IMR-90 (cell line): ENCODE data around the gene KCNQ1. TPM values are rescaled to one million over a fixed set of nuclear protein-coding genes. Genes with fewer than 3 reads are reported as not detected.

Source experiments
- ATAC-seq: fragments of 200-7000 bp; cut with Tn5 transposase; 2 replicates; pipeline ENCODE4 v1.9.1; 2020; ENCODE audit warnings: low read depth, mild to moderate bottlenecking, moderate library complexity
- BruUV-seq: library from RNA; stranded (reverse); fragments of 400-500 nt; replicated peaks from 2 replicates; lab custom pipeline; 2021; lab: Mats Ljungman, UMichigan
- CTCF ChIA-PET: fragments of 300-600 bp; formaldehyde crosslinking; extraction: SDS; loops from one replicate; lab custom pipeline; 2021; ENCODE audit warnings: antibody characterized with exemption; lab: Yijun Ruan, JAX
- POLR2A ChIA-PET: fragments of 300-600 bp; sonication (Branson Sonifier 250); formaldehyde crosslinking; loops from one replicate; lab custom pipeline; 2022; ENCODE audit warnings: antibody characterized with exemption; ENCODE audit not compliant: unreplicated experiment; lab: Charles Lee
- DNase-seq: peaks from one replicate; pipeline ENCODE4 v3.0.0; 2013
- H2AFZ ChIP-seq: replicated peaks from 2 replicates; pipeline ENCODE3; 2013; ENCODE audit warnings: low read length, mild to moderate bottlenecking; ENCODE audit not compliant: poor library complexity
- H2AK5ac ChIP-seq: 2 replicates; pipeline ENCODE4 v1.6.1; 2013; ENCODE audit warnings: low read depth, low read length, inconsistent platforms
- H2AK9ac ChIP-seq: replicated peaks from 2 replicates; pipeline ENCODE3; 2013; ENCODE audit warnings: mild to moderate bottlenecking, low read depth, low read length, moderate library complexity; ENCODE audit not compliant: poor library complexity
- H2BK120ac ChIP-seq: 2 replicates; pipeline ENCODE4 v1.6.1; 2013; ENCODE audit warnings: low read depth, low read length, inconsistent platforms
- H2BK15ac ChIP-seq: 3 replicates; pipeline ENCODE4 v1.6.1; 2013; ENCODE audit warnings: low read depth, low read length, inconsistent platforms
- H2BK20ac ChIP-seq: 2 replicates; pipeline ENCODE4 v1.6.1; 2013; ENCODE audit warnings: low read depth, mild to moderate bottlenecking, inconsistent platforms, low read length, moderate library complexity
- H2BK5ac ChIP-seq: 2 replicates; pipeline ENCODE4 v1.6.1; 2013; ENCODE audit warnings: mild to moderate bottlenecking, low read depth, low read length, inconsistent platforms; ENCODE audit not compliant: poor library complexity, severe bottlenecking
- H3K14ac ChIP-seq: replicated peaks from 2 replicates; pipeline ENCODE4 v1.6.1; 2013; ENCODE audit warnings: low read depth, low read length, inconsistent platforms
- H3K18ac ChIP-seq: 2 replicates; pipeline ENCODE4 v1.6.1; 2013; ENCODE audit warnings: low read depth, low read length, control low read depth
- H3K23ac ChIP-seq: 2 replicates; pipeline ENCODE4 v1.6.1; 2013; ENCODE audit warnings: low read depth, low read length, inconsistent platforms
- H3K27ac ChIP-seq: 2 replicates; pipeline ENCODE4 v1.5.1; 2013; ENCODE audit warnings: mild to moderate bottlenecking, control low read depth, low read length; ENCODE audit not compliant: insufficient read depth
- H3K27me3 ChIP-seq: 2 replicates; pipeline ENCODE4 v1.6.1; 2013; ENCODE audit warnings: low read length; ENCODE audit not compliant: control insufficient read depth, insufficient read depth
- H3K36me3 ChIP-seq: 2 replicates; pipeline ENCODE4 v1.6.1; 2013; ENCODE audit warnings: low read length, mixed read lengths; ENCODE audit not compliant: control insufficient read depth, insufficient read depth
- H3K4ac ChIP-seq: 2 replicates; pipeline ENCODE4 v1.6.1; 2013; ENCODE audit warnings: low read depth, low read length, inconsistent platforms
- H3K4me1 ChIP-seq: 2 replicates; pipeline ENCODE4 v1.6.1; 2013; ENCODE audit warnings: low read length, mixed read lengths; ENCODE audit not compliant: control insufficient read depth, insufficient read depth
- H3K4me2 ChIP-seq: 2 replicates; pipeline ENCODE4 v1.6.1; 2013; ENCODE audit warnings: low read depth, mild to moderate bottlenecking, control low read depth, low read length, moderate library complexity
- H3K4me3 ChIP-seq: 2 replicates; pipeline ENCODE4 v1.5.1; 2013; ENCODE audit warnings: low read depth, mild to moderate bottlenecking, control low read depth, low read length, moderate library complexity; ENCODE audit not compliant: insufficient read depth
- H3K56ac ChIP-seq: 2 replicates; pipeline ENCODE4 v1.6.1; 2013; ENCODE audit warnings: low read length, inconsistent platforms; ENCODE audit not compliant: insufficient read depth; ENCODE audit errors: extremely low read depth
- H3K79me1 ChIP-seq, 2 experiments: 2 replicates each; pipeline ENCODE4 v1.6.1; 2013; ENCODE audit warnings: low read length in 2 of 2, inconsistent platforms in 1 of 2, low read depth in 1 of 2
- H3K9ac ChIP-seq: 2 replicates; pipeline ENCODE4 v1.6.1; 2013; ENCODE audit warnings: low read depth, low read length, control low read depth
- H3K9me1 ChIP-seq: 2 replicates; pipeline ENCODE4 v1.6.1; 2013; ENCODE audit warnings: low read length, inconsistent platforms; ENCODE audit not compliant: insufficient read depth
- H3K9me3 ChIP-seq: 2 replicates; pipeline ENCODE4 v1.6.1; 2013; ENCODE audit warnings: low read length; ENCODE audit not compliant: control insufficient read depth, insufficient read depth
- H4K20me1 ChIP-seq: 2 replicates; pipeline ENCODE4 v1.6.1; 2013; ENCODE audit warnings: low read length, inconsistent platforms; ENCODE audit not compliant: insufficient read depth
- H4K5ac ChIP-seq: 2 replicates; pipeline ENCODE4 v1.6.1; 2013; ENCODE audit warnings: mild to moderate bottlenecking, low read depth, low read length, control low read depth
- H4K8ac ChIP-seq, 2 experiments: 2 replicates each; pipeline ENCODE4 v1.6.1; 2013; ENCODE audit warnings: low read depth in 2 of 2, low read length in 2 of 2, control low read depth in 1 of 2, inconsistent platforms in 1 of 2
- H4K91ac ChIP-seq: 2 replicates; pipeline ENCODE4 v1.6.1; 2013; ENCODE audit warnings: low read depth, low read length, inconsistent platforms; ENCODE audit not compliant: insufficient read depth
- CHD1 ChIP-seq: IDR thresholded peaks from 2 replicates; pipeline ENCODE4 v1.6.1; 2012; ENCODE audit warnings: low read depth, low read length, improper control_type of control experiment
- FOS ChIP-seq: fragments of 150-350 bp; IDR thresholded peaks from 2 replicates; pipeline ENCODE4 v1.6.1; 2016; ENCODE audit warnings: low read depth, low read length
- MAZ ChIP-seq: IDR thresholded peaks from 2 replicates; pipeline ENCODE4 v1.6.1; 2012; ENCODE audit warnings: low read depth, mild to moderate bottlenecking, low read length, improper control_type of control experiment, moderate library complexity, borderline replicate concordance
- MXI1 ChIP-seq: IDR thresholded peaks from 2 replicates; pipeline ENCODE4 v1.6.1; 2012; ENCODE audit warnings: low read depth, mild to moderate bottlenecking, low read length, moderate library complexity, borderline replicate concordance
- RCOR1 ChIP-seq: IDR thresholded peaks from 2 replicates; pipeline ENCODE4 v1.6.1; 2012; ENCODE audit warnings: mild to moderate bottlenecking, low read length, improper control_type of control experiment; ENCODE audit not compliant: insufficient replicate concordance
- SMC3 ChIP-seq: fragments of 150-350 bp; IDR thresholded peaks from 2 replicates; pipeline ENCODE4 v1.6.1; 2016; ENCODE audit warnings: low read depth, mild to moderate bottlenecking, antibody characterized with exemption, low read length, moderate library complexity
- WGBS, 2 experiments: methylation state at CpG; one replicate each; pipeline versions ENCODE4 v1.1.5 to v1.1.7; 2013; ENCODE audit warnings: missing lambda C conversion rate in 2 of 2; ENCODE audit not compliant: insufficient read length in 1 of 2; ENCODE audit errors: extremely low coverage in 2 of 2; 5-methylcytosine and 5-hydroxymethylcytosine counted together
- dilution Hi-C: fragments of 300-500 bp; cut with HindIII; formaldehyde crosslinking; loops from one replicate; pipeline ENCODE4 v1.14.3; 2018; ENCODE audit warnings: low sequenced_read_pairs; ENCODE audit not compliant: unreplicated experiment
- in situ Hi-C: fragments of 300-500 bp; cut with MboI; formaldehyde crosslinking; loops from 3 replicates; pipeline ENCODE4 v1.14.3; 2019; ENCODE audit warnings: low sequenced_read_pairs, inconsistent platforms, mixed read lengths
- intact Hi-C: fragments of 100-400 bp; cut with micrococcal nuclease; formaldehyde crosslinking; loops from 2 replicates; pipeline ENCODE4 v1.10.0; 2022
- polyA plus RNA-seq, 3 experiments: library from polyadenylated mRNA; depleted of rRNA; stranded (reverse); fragments of >200 nt; gene quantifications; 2 replicates each; pipeline ENCODE4 v1.2.3, GENCODE V29; 2012; ENCODE audit warnings: low replicate concordance in 1 of 3
- total RNA-seq: library from RNA; depleted of rRNA; stranded (reverse); fragments of >200 nt; gene quantifications from 2 replicates; pipeline ENCODE4 v1.2.3, GENCODE V29; 2012
- TF ChIP-seq, protein P1 (sequence below): conservative IDR thresholded peaks from 2 replicates; pipeline ENCODE4 v1.5.1; 2012; ENCODE audit warnings: mild to moderate bottlenecking, low read depth, low read length, improper control_type of control experiment

Gene KCNQ1
- total and polyA plus RNA-seq, 2 of the 4 experiments (the other 2 are of a cell fraction): 0.07 TPM; not detected in 1

DNA sequence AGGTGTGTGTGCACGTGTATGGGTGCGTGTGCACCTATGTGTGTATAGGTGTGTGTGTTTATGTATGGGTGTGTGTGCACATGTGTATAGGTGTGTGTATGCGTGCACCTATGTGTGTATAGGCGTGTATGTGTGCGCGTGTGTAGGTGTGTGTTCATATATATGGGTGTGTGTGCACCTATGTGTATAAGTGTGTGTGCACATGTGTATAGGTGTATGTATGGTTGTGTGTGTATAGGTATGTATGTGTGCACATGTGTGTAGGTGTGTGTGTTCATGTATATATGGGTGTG lies 26.9 kb downstream of the KCNQ1 start:
- intact Hi-C loops: no loop called here

More for the DNA sequence above, 26.9 kb downstream of the KCNQ1 start:
- no peak overlapping the region for H3K56ac ChIP-seq
- H3K9me1 ChIP-seq: no peaks in the 10 kb centered on the region
- no peak overlapping the region for H2AK9ac ChIP-seq
- H2BK20ac ChIP-seq: no peak overlapping the region
- H3K36me3 ChIP-seq: no peaks in the 10 kb centered on the region
- no peak overlapping the region for H2AFZ ChIP-seq
- H3K27me3 ChIP-seq: peaks cover 25% of the 10 kb centered on the region
- H3K9me3 ChIP-seq: peaks cover 3% of the 10 kb centered on the region; the same call in 1 of the 2 replicates
- ChIA-PET CTCF (no interaction called here), POLR2A (no interaction called here)
- no peak overlapping the region for H4K5ac ChIP-seq
- dilution Hi-C loops: no loop called here
- ATAC-seq (no peak), DNase-seq (no peak)
- no peaks in the 10 kb centered on the region for H3K79me1 ChIP-seq
- H3K23ac ChIP-seq: no peak overlapping the region
- H3K4me2 ChIP-seq: no peak overlapping the region
- H2BK5ac ChIP-seq: no peak overlapping the region
- no peak overlapping the region for H3K27ac ChIP-seq
- H3K18ac ChIP-seq: no peak overlapping the region
- H3K4ac ChIP-seq: no peak overlapping the region
- no peak overlapping the region for H2BK15ac ChIP-seq
- H3K4me3 ChIP-seq: no peak overlapping the region
- H4K91ac ChIP-seq: no peak overlapping the region
- TF ChIP-seq SMC3 (no peak), MAZ (no peak), FOS (no peak), RCOR1 (no peak), CHD1 (no peak), MXI1 (no peak)
- TF ChIP-seq, protein P1, sequence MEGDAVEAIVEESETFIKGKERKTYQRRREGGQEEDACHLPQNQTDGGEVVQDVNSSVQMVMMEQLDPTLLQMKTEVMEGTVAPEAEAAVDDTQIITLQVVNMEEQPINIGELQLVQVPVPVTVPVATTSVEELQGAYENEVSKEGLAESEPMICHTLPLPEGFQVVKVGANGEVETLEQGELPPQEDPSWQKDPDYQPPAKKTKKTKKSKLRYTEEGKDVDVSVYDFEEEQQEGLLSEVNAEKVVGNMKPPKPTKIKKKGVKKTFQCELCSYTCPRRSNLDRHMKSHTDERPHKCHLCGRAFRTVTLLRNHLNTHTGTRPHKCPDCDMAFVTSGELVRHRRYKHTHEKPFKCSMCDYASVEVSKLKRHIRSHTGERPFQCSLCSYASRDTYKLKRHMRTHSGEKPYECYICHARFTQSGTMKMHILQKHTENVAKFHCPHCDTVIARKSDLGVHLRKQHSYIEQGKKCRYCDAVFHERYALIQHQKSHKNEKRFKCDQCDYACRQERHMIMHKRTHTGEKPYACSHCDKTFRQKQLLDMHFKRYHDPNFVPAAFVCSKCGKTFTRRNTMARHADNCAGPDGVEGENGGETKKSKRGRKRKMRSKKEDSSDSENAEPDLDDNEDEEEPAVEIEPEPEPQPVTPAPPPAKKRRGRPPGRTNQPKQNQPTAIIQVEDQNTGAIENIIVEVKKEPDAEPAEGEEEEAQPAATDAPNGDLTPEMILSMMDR: no peak
- H3K14ac ChIP-seq: no peak overlapping the region
- H2AK5ac ChIP-seq: no peak overlapping the region
- H4K20me1 ChIP-seq: no peaks in the 10 kb centered on the region; the same call in 1 of the 2 replicates
- in situ Hi-C loops: no loop called here
- H4K8ac ChIP-seq: no peak overlapping the region
- H3K4me1 ChIP-seq: no peaks in the 10 kb centered on the region
- H2BK120ac ChIP-seq: no peak overlapping the region
- no peak overlapping the region for H3K9ac ChIP-seq
- 94% methylated on average over 6 of the region's 6 CpGs; no CpG with 5 or more reads in 1 of the 2 experiments for WGBS, 2 experiments
- no TSS peak for BruUV-seq
